ENCODE results near the gene PIGU.

The PIGU gene

GRCh38 chr20:34512266-34512954, 164.5 kb downstream of the PIGU start:
- DNase-seq (ENCODE audit: low spot score) = no peak

GRCh38 chr20:34511891-34512265, 165.0 kb downstream of the PIGU start:
- no peak for DNase-seq (ENCODE audit: low spot score)

DNA sequence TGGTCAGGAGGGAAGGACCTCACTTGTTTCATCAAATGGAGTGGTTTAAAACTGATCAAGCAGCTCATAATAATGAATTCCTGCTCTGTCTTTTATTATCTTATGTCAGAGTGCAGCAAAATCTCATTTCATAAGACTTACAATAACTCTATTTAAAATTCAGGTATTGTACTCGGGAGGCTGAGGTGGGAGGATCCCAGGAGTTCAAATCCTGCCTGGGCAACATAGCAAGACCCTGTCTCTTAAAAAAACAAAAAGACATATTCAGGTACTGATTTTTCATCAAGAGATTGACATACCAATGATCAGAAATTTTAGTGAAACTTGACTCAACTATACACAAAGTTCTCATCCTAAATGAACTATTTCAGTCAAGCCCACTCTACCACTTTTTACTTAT, 166.3 kb downstream of the PIGU start:
- no peak for DNase-seq (ENCODE audit: low spot score)
